ENCODE measurements around the gene KIF26B.

KIF26B gene

GRCh38 chr1:245434280-245434679 lies 279.5 kb downstream of the KIF26B start:
- Mint-ChIP-seq H3K9me3 (peaks cover 0 to 2% of the 10 kb centered on the region in 2 donors), H3K4me3 (no peak overlapping the region), H3K36me3 (peaks cover 0 to 2% of the 10 kb centered on the region in 2 donors), H3K4me1 (no peaks in the 10 kb centered on the region), H3K27ac (no peak overlapping the region), H3K27me3 (peaks cover 10 to 40% of the 10 kb centered on the region in 2 donors)
- no peak for ATAC-seq (replicated peaks)
- no peak for DNase-seq

- peaks cover 0 to 3% of the 10 kb centered on the region in 2 donors for H3K9me3 Mint-ChIP-seq
- H3K36me3 Mint-ChIP-seq = peaks cover 0 to 2% of the 10 kb centered on the region in 2 donors
- no peak overlapping the region for H3K27ac Mint-ChIP-seq
- H3K27me3 Mint-ChIP-seq = peaks cover 26 to 49% of the 10 kb centered on the region in 2 donors
- no peaks in the 10 kb centered on the region for H3K4me1 Mint-ChIP-seq
- DNase-seq = no peak
- H3K4me3 Mint-ChIP-seq = no peak overlapping the region
- no peak for ATAC-seq (replicated peaks)
These were observed 281.6 kb downstream of the KIF26B start for GRCh38 chr1:245436407-245436806.

GRCh38 chr1:245437369-245438062 lies 282.7 kb downstream of the KIF26B start:
- ATAC-seq (replicated peaks) = no peak
- H3K27ac Mint-ChIP-seq = no peak overlapping the region

GRCh38 chr1:245440922-245441321 lies 286.1 kb downstream of the KIF26B start:
- no peak overlapping the region for H3K27ac Mint-ChIP-seq
- H3K9me3 Mint-ChIP-seq = peaks cover 3 to 5% of the 10 kb centered on the region in 2 donors
- H3K4me1 Mint-ChIP-seq = no peaks in the 10 kb centered on the region
- ATAC-seq (replicated peaks) (no peak), DNase-seq (no peak)
- no peak overlapping the region for H3K4me3 Mint-ChIP-seq
- peaks cover 31 to 42% of the 10 kb centered on the region in 2 donors for H3K27me3 Mint-ChIP-seq
- no peaks in the 10 kb centered on the region for H3K36me3 Mint-ChIP-seq

More at GRCh38 chr1:245437369-245438062, 282.7 kb downstream of the KIF26B start:
- Mint-ChIP-seq H3K27me3 (peaks cover 28 to 58% of the 10 kb centered on the region in 2 donors), H3K9me3 (peaks cover 0 to 3% of the 10 kb centered on the region in 2 donors), H3K4me3 (no peak overlapping the region), H3K4me1 (no peaks in the 10 kb centered on the region), H3K36me3 (no peaks in the 10 kb centered on the region)
- no peak for DNase-seq

- no peaks in the 10 kb centered on the region for H3K4me1 Mint-ChIP-seq
- no peaks in the 10 kb centered on the region for H3K36me3 Mint-ChIP-seq
- no peak overlapping the region for H3K4me3 Mint-ChIP-seq
- ATAC-seq (replicated peaks) = no peak
- DNase-seq = no peak
- H3K27ac Mint-ChIP-seq = no peak overlapping the region
- peaks cover 3 to 7% of the 10 kb centered on the region in 2 donors for H3K9me3 Mint-ChIP-seq
- H3K27me3 Mint-ChIP-seq = peaks cover 31 to 35% of the 10 kb centered on the region in 2 donors
These were observed 286.9 kb downstream of the KIF26B start for GRCh38 chr1:245441689-245442088.

GRCh38 chr1:245444147-245444828 lies 289.5 kb downstream of the KIF26B start:
- Mint-ChIP-seq H3K36me3 (no peaks in the 10 kb centered on the region), H3K27ac (no peak overlapping the region), H3K4me1 (no peaks in the 10 kb centered on the region), H3K27me3 (peaks cover 18 to 21% of the 10 kb centered on the region in 2 donors), H3K4me3 (no peak overlapping the region), H3K9me3 (peaks cover 3 to 10% of the 10 kb centered on the region in 2 donors)
- DNase-seq = no peak
- ATAC-seq (replicated peaks) = no peak

GRCh38 chr1:245444945-245445344 lies 290.2 kb downstream of the KIF26B start:
- no peak for ATAC-seq (replicated peaks)
- Mint-ChIP-seq H3K27ac (no peak overlapping the region), H3K9me3 (peaks cover 3 to 8% of the 10 kb centered on the region in 2 donors), H3K36me3 (no peaks in the 10 kb centered on the region), H3K27me3 (peaks cover 15 to 18% of the 10 kb centered on the region in 2 donors), H3K4me3 (no peak overlapping the region), H3K4me1 (no peaks in the 10 kb centered on the region)
- no peak for DNase-seq

- Mint-ChIP-seq H3K9me3 (peaks cover 3 to 8% of the 10 kb centered on the region in 2 donors), H3K27me3 (peaks cover 0 to 4% of the 10 kb centered on the region in 2 donors), H3K27ac (no peak overlapping the region), H3K4me3 (no peak overlapping the region), H3K4me1 (no peaks in the 10 kb centered on the region), H3K36me3 (no peaks in the 10 kb centered on the region)
- ATAC-seq (replicated peaks) (no peak), DNase-seq (no peak)
These were observed 293.7 kb downstream of the KIF26B start for GRCh38 chr1:245448531-245448930.

GRCh38 chr1:245448975-245449431 lies 294.2 kb downstream of the KIF26B start:
- peaks cover 0 to 4% of the 10 kb centered on the region in 2 donors for H3K27me3 Mint-ChIP-seq
- no peaks in the 10 kb centered on the region for H3K4me1 Mint-ChIP-seq
- H3K9me3 Mint-ChIP-seq = peaks cover 3 to 8% of the 10 kb centered on the region in 2 donors
- no peaks in the 10 kb centered on the region for H3K36me3 Mint-ChIP-seq
- ATAC-seq (replicated peaks) (no peak), DNase-seq (no peak)
- H3K4me3 Mint-ChIP-seq = no peak overlapping the region
- peak overlapping the region; percentile 22 for H3K27ac Mint-ChIP-seq

- H3K4me1 Mint-ChIP-seq = no peaks in the 10 kb centered on the region
- H3K27ac Mint-ChIP-seq = no peak overlapping the region
- no peak for ATAC-seq (replicated peaks)
- DNase-seq = no peak
- H3K4me3 Mint-ChIP-seq = no peak overlapping the region
- peaks cover 4 to 8% of the 10 kb centered on the region in 2 donors for H3K27me3 Mint-ChIP-seq
- H3K36me3 Mint-ChIP-seq = no peaks in the 10 kb centered on the region
- H3K9me3 Mint-ChIP-seq = no peaks in the 10 kb centered on the region
These were observed 298.8 kb downstream of the KIF26B start for GRCh38 chr1:245453541-245453940.

- Mint-ChIP-seq H3K4me1 (no peaks in the 10 kb centered on the region), H3K4me3 (no peak overlapping the region), H3K27me3 (peaks cover 4 to 8% of the 10 kb centered on the region in 2 donors), H3K27ac (no peak overlapping the region), H3K9me3 (no peaks in the 10 kb centered on the region), H3K36me3 (no peaks in the 10 kb centered on the region)
- no peak for ATAC-seq (replicated peaks)
- DNase-seq = no peak
These were observed 299.3 kb downstream of the KIF26B start for GRCh38 chr1:245454051-245454450.

- no peak overlapping the region for H3K4me3 Mint-ChIP-seq
- no peaks in the 10 kb centered on the region for H3K4me1 Mint-ChIP-seq
- no peak overlapping the region for H3K27ac Mint-ChIP-seq
- DNase-seq (no peak), ATAC-seq (replicated peaks) (no peak)
- no peaks in the 10 kb centered on the region for H3K36me3 Mint-ChIP-seq
- no peaks in the 10 kb centered on the region for H3K9me3 Mint-ChIP-seq
- H3K27me3 Mint-ChIP-seq = peaks cover 8 to 11% of the 10 kb centered on the region in 2 donors
These were observed 302.8 kb downstream of the KIF26B start for GRCh38 chr1:245457562-245457961.

GRCh38 chr1:245458234-245458633 lies 303.4 kb downstream of the KIF26B start:
- no peak for ATAC-seq (replicated peaks)
- no peak for DNase-seq
- Mint-ChIP-seq H3K27ac (no peak overlapping the region), H3K9me3 (no peaks in the 10 kb centered on the region), H3K4me1 (no peaks in the 10 kb centered on the region), H3K4me3 (no peak overlapping the region), H3K36me3 (no peaks in the 10 kb centered on the region), H3K27me3 (peaks cover 8 to 11% of the 10 kb centered on the region in 2 donors)

- DNase-seq (no peak), ATAC-seq (replicated peaks) (no peak)
- Mint-ChIP-seq H3K27me3 (peaks cover 8 to 11% of the 10 kb centered on the region in 2 donors), H3K36me3 (no peaks in the 10 kb centered on the region), H3K9me3 (no peaks in the 10 kb centered on the region), H3K4me3 (no peak overlapping the region), H3K4me1 (no peaks in the 10 kb centered on the region), H3K27ac (no peak overlapping the region)
These were observed 304.0 kb downstream of the KIF26B start for GRCh38 chr1:245458761-245459174.

- DNase-seq = no peak
- no peak overlapping the region for H3K27ac Mint-ChIP-seq
- H3K27me3 Mint-ChIP-seq = peaks cover 8 to 11% of the 10 kb centered on the region in 2 donors
- peaks cover 5 to 6% of the 10 kb centered on the region in 2 donors for H3K9me3 Mint-ChIP-seq
- peaks cover 0 to 4% of the 10 kb centered on the region in 2 donors for H3K36me3 Mint-ChIP-seq
- no peak overlapping the region for H3K4me3 Mint-ChIP-seq
- ATAC-seq (replicated peaks) = no peak
- peaks cover 0 to 4% of the 10 kb centered on the region in 2 donors for H3K4me1 Mint-ChIP-seq
These were observed 304.8 kb downstream of the KIF26B start for GRCh38 chr1:245459621-245460020.

All from stimulated activated naive B cell treated with anti-CD40 and anti-IgM and Interleukin-4, amounts not matched to agents 10 μg/mL and 1 μg/mL and 100 μg/mL, for 72 hours (primary cell).